Naive B cell (primary cell): ENCODE results near the gene CHN2. TPM values are rescaled to one million over a fixed set of nuclear protein-coding genes. Genes with fewer than 3 reads are reported as not detected.

Source experiments
- polyA plus RNA-seq, 6 donors: library from polyadenylated mRNA; unstranded; fragments of 300-500 nt; fragmentation: Illumina TruSeq; gene quantifications; one replicate each; pipeline ENCODE4 v1.2.3, GENCODE V29; 2021; ENCODE audit warnings: low read depth in 6 of 6

Gene CHN2
- polyA plus RNA-seq, 6 donors from 2014 or later, result 0.27 TPM; not detected in 5

Other genes starting within 250 kb of the CHN2 start
- not detected for gene TRIL, start 236.4 kb upstream of the CHN2 start, polyA plus RNA-seq
- gene CPVL, start 48.2 kb upstream of the CHN2 start, polyA plus RNA-seq, result 1 to 10 TPM in 5 of 6 donors, under 1 TPM in 1; 0.82 to 5.5 (median 2.0) TPM